ENCODE data around the gene UBL4B.

Gene UBL4B

GRCh38 chr1:110085671-110086070, 26.6 kb upstream of the UBL4B start:
- DNase-seq (ENCODE audit: low spot score): no peak

DNA sequence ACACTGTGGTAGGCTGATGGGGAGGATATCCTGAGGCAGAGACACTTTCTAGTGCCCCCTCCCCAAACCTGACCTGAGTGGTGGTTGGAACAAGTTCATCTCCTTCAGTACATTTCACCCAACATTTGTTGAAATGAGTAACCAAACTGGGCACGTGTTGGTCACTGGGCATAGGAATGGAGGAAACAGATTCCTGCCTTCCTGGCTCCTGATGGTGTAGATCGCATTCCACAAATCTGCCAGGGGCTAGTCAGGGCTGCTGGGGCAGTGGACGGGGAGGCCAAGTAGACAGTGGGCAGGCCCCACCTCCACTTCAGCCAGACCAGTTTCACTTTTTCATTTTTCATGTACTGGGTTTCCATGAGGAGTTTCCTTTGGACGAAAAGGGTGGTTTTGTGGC, 25.3 kb upstream of the UBL4B start:
- DNase-seq (ENCODE audit: low spot score): no peak

- DNase-seq (ENCODE audit: low spot score): peak; percentile 77
These were observed 24.2 kb upstream of the UBL4B start for GRCh38 chr1:110087812-110088738.

- no peak for DNase-seq (ENCODE audit: low spot score)
These were observed 23.4 kb upstream of the UBL4B start for GRCh38 chr1:110088739-110089316.

DNA sequence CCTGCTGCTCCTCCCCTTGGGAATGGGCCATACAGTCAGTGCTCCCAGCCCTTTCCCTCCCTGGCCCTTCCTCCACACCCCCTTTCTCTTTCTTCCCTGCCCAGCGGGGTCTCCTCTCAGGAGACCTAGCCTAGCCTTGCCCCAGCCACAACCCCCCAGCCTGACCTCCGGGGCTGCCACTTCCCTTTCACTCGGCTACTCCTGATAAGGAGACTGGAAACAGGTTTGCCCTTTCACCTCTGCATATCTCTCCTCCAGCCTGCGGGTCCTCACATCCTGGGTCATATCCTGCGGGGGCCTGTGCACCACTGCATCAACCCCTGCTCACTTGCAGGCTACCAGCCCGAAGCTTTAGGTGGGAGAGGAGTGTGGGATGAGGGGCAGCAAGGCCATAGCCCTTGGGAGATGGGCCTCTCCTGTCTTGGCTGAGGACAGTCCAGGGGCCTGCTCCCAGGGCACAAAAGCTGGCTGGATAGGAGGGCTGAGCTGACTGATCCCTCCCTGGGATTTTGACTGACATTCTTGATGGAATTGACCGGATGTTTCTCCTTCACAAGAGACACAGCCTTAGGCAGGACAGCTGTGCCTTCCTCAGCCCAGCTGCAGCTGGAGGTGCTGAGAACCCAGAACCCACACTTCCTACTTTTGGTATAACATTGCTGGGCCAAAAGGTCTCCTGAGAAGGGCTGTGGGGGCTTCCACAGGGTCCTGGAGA, 22.5 kb upstream of the UBL4B start:
- DNase-seq (ENCODE audit: low spot score): no peak

GRCh38 chr1:110091381-110091780, 20.9 kb upstream of the UBL4B start:
- DNase-seq (ENCODE audit: low spot score): no peak

DNA sequence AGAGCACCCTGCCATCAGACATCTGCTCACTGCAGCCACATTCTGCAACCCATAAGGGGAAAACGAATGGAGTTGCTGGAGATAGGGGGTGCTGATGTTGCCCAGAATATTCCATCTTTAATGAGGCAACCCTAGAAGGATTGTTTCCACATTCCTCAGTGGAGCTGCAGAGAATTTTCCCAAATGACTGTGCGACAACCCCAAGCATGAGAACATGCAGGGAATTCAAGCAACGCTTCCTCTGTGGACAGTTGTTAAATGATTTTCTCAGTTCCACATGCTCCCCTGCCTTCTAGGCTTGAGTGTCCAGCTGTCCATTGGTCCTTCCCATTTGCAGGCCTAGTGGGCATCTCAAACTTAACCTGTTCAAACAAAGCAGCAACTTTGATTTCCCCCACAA, 20.5 kb upstream of the UBL4B start:
- no peak for DNase-seq (ENCODE audit: low spot score)

- no peak for DNase-seq (ENCODE audit: low spot score)
These were observed 19.3 kb upstream of the UBL4B start for GRCh38 chr1:110092991-110093390.

GRCh38 chr1:110094931-110095654, 17.1 kb upstream of the UBL4B start:
- no peak for DNase-seq (ENCODE audit: low spot score)

GRCh38 chr1:110097507-110098221, 14.6 kb upstream of the UBL4B start:
- no peak for DNase-seq (ENCODE audit: low spot score)

GRCh38 chr1:110098222-110099026, 13.8 kb upstream of the UBL4B start:
- no peak for DNase-seq (ENCODE audit: low spot score)

DNA sequence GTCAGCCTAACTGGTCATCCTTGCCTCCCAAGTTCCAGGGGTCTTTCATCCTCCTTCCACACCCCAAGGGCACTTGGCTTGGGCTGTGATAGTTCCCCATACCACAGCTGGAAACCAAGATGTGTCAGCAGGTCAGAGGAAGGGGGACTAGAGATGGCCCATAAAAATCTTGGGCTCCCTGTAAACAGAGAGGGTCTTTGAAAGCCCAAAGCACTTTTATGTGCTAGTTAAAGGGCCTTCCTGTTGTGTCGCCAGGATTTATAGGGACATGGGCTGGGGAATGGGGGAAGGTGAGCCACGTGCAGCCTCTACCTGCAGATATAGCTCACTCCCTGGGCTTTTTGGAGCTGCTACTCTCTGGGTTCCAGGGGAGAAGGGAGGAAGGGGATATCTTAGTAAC, 11.9 kb upstream of the UBL4B start:
- DNase-seq (ENCODE audit: low spot score): no peak

DNA sequence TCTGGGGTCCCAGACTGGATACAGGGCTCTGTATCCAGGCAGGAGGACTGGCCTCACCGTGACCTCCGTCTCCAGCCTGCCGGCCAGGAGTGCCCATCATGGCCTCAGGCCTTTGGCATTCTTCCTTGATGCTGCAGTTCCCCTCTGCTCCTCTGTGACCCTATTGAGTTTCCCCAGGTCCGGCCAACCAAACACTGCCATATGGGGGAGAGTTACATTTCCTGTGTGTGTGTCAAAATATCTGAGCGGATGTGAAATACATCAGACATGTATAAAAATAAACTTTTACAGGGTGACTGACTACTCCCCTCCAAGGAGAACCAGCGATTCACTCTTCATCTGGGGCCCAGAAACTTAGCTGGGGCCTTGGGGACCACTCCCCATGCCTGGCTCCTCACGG, 10.2 kb upstream of the UBL4B start:
- no peak for DNase-seq (ENCODE audit: low spot score)

DNA sequence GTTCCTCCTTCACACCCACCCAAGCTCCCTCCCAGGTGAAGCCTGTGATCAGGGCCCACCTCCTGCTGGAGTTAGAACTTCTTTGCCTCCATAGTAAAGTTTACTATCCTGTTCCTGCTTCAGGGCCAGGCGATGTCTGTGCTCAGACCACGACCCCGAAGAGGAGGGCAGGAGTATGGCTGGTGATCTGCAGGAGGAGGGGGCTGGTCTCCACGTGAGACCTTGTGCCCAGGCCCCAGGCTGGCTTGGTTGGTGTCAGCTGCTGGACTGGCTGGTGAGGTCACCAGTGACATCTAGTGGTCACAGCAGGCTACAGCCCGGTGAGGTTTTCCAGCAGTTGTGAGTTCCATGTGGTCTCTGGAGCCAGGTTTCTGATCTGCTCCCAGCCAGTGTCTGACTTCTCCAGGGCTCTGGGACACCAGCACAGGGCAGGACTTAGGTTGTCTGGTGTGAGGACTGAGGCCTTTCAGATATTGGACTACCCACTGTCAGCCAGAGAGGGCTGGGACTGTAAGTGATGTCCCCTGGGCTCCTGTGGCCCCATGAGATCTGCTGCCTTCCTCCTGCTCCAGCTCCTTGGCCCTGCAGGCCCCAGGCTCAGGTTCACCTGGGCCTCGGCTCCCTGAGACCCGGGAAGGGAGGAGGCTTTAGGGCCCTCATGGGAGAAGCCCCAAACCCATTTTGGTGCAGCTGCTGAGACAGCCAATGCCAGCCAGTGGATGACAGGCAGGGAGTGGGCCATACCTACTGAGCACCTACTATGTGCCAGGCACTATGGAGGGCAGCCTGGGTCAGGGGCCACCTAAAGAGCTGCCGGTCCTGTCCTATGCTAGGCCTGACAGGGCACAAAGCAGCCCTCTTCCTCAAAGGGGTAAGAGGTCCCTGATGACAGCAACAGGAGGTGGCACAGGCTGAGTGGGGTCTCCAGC, 6.0 kb upstream of the UBL4B start:
- peak; percentile 85 for DNase-seq (ENCODE audit: low spot score)

DNA sequence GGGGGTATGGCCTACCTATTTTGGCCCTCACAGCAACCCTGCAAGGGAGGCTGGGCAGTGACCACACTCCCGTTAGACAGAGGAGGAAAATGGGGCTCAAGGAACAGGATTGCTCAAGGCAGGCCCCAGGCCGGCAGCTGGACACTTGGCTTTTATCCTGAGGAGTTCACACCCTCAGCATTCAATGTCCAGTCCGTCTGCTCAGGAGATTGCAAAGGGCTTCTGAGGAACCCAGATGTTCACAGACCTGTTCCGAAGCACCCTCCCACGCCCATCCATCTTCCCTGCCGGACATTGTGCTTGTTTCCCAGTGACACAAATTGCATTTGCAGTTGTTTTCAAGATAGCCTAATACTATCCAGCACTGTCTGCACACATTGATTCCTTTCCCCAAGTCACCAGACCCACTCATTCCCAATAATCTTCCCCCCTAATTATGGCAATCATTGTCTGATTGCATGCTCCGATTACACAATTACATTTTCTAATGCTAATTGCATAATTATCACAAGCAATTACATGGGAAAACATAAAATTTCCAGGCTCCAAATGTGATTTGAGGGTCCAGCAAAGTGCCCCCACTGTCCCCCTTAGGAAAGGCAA, 4.3 kb upstream of the UBL4B start:
- no peak for DNase-seq (ENCODE audit: low spot score)

GRCh38 chr1:110111081-110111480, 1.2 kb upstream of the UBL4B start:
- no peak for DNase-seq (ENCODE audit: low spot score)

GRCh38 chr1:110112656-110113055, 413 bp downstream of the UBL4B start:
- no peak for DNase-seq (ENCODE audit: low spot score)

DNA sequence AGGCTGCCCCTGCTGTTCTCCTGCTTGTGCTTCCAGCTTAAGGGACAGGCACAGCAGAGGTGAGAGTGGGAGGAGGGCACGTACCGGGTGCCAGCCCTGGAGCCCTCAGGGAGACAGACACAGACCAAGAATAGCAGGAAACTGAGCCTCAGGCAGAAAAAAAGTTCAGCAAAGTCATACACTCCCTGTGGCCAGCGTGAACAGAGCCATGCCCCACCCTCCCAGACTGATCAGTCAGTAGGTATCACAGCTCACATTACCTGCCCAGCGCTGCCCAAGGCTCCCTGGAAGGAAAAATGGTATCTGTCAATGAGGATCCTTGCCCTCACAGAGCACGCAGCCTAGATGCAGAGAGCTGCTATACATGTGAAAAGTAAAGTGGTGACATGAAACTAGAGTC, 1.3 kb downstream of the UBL4B start:
- no peak for DNase-seq (ENCODE audit: low spot score)

DNA sequence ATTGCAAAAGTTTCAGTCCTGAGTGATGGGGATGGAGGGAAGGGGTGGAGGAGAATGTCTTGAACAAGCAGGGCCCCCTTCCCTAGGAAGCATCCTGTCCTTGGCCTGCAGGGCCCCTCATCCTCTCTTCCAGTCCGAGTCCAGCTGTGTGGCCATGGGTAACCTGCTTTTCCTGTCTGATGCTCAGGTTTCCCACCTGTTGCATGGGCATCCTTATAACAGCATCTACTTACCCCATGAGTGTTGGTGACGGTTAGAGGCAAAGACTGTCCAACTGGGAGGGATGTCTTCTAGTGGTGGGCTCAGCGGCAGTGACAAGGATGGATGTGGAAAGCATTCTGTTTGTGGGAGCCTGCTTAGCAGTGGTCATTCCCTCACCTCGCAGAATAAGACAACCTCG, 1.9 kb downstream of the UBL4B start:
- no peak for DNase-seq (ENCODE audit: low spot score)

All from D341Med (cell line).